Measurements from ENCODE around the gene PGLYRP1.

PGLYRP1 gene

GRCh38 chr19:46022431-46023310 lies at the start of gene PGLYRP1:
Gene PGLYRP1, minus strand, starts transcription at chr19:46023053. Its CDS starts 32 bp downstream, at chr19:46023021.
- DNase-seq (ENCODE audit: low read depth) = peak; percentile 20
- H3K4me3 ChIP-seq (ENCODE audit: low read depth, low read length) = no peak within 1 kb of the TSS
- TF ChIP-seq POLR2A (IDR thresholded peaks at IDR 0.05; ENCODE audit: extremely low read depth, insufficient read length) (no peak), MAX (IDR thresholded peaks at IDR 0.05; ENCODE audit: low read depth, low read length) (no peak), MYC (IDR thresholded peaks at IDR 0.05; ENCODE audit: low read depth, low read length) (no peak)
- TF ChIP-seq, protein P1, sequence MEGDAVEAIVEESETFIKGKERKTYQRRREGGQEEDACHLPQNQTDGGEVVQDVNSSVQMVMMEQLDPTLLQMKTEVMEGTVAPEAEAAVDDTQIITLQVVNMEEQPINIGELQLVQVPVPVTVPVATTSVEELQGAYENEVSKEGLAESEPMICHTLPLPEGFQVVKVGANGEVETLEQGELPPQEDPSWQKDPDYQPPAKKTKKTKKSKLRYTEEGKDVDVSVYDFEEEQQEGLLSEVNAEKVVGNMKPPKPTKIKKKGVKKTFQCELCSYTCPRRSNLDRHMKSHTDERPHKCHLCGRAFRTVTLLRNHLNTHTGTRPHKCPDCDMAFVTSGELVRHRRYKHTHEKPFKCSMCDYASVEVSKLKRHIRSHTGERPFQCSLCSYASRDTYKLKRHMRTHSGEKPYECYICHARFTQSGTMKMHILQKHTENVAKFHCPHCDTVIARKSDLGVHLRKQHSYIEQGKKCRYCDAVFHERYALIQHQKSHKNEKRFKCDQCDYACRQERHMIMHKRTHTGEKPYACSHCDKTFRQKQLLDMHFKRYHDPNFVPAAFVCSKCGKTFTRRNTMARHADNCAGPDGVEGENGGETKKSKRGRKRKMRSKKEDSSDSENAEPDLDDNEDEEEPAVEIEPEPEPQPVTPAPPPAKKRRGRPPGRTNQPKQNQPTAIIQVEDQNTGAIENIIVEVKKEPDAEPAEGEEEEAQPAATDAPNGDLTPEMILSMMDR (IDR thresholded peaks at IDR 0.05; ENCODE audit: low read depth, low read length) = no peak

DNA sequence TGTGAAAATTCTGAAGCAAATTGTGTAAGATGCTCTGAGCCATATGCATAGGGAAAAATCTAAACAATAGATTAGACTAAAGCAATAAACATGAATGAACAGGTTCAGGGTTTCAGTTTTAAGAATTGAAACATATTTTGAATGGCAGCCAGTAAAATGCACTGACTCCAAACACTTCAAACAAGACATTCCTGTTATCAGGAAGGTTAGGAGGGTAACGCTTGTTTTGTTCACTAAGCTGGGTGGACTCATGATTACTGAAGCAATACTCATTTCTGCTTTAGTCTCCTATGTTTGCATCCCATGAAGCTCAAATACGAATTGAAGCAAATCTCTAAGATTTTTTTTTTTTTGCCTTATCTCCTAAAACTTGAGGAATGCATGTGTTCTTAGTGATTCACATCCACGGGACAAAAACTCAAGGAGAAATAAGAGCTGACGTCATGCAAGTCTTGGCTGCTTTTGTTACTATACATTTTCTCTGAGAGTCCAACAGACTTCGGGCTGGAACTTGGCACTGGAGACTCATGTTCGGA lies 47.0 kb upstream of the PGLYRP1 start:
- TF ChIP-seq, protein P1 (IDR thresholded peaks at IDR 0.05; ENCODE audit: low read depth, low read length) = no peak
- no peak for TF ChIP-seq POLR2A (IDR thresholded peaks at IDR 0.05; ENCODE audit: extremely low read depth, insufficient read length)
- no peak for TF ChIP-seq MAX (IDR thresholded peaks at IDR 0.05; ENCODE audit: low read depth, low read length)
- TF ChIP-seq MYC (IDR thresholded peaks at IDR 0.05; ENCODE audit: low read depth, low read length) = no peak
- DNase-seq (ENCODE audit: low read depth) = no peak
- no peak overlapping the region for H3K4me3 ChIP-seq (ENCODE audit: low read depth, low read length)

- peak; percentile 81 for DNase-seq (ENCODE audit: low read depth)
- TF ChIP-seq, protein P1 (IDR thresholded peaks at IDR 0.05; ENCODE audit: low read depth, low read length) = no peak
- TF ChIP-seq MYC (IDR thresholded peaks at IDR 0.05; ENCODE audit: low read depth, low read length) = no peak
- no peak for TF ChIP-seq POLR2A (IDR thresholded peaks at IDR 0.05; ENCODE audit: extremely low read depth, insufficient read length)
- TF ChIP-seq MAX (IDR thresholded peaks at IDR 0.05; ENCODE audit: low read depth, low read length) = no peak
- H3K4me3 ChIP-seq (ENCODE audit: low read depth, low read length) = no peak overlapping the region
These were observed 45.7 kb upstream of the PGLYRP1 start for GRCh38 chr19:46068345-46069258.

- H3K4me3 ChIP-seq (ENCODE audit: low read depth, low read length) = no peak overlapping the region
- no peak for DNase-seq (ENCODE audit: low read depth)
- TF ChIP-seq, protein P1 (IDR thresholded peaks at IDR 0.05; ENCODE audit: low read depth, low read length) = no peak
- TF ChIP-seq MAX (IDR thresholded peaks at IDR 0.05; ENCODE audit: low read depth, low read length) = no peak
- TF ChIP-seq POLR2A (IDR thresholded peaks at IDR 0.05; ENCODE audit: extremely low read depth, insufficient read length) = no peak
- no peak for TF ChIP-seq MYC (IDR thresholded peaks at IDR 0.05; ENCODE audit: low read depth, low read length)
These were observed 44.8 kb upstream of the PGLYRP1 start for GRCh38 chr19:46067691-46068090.

DNA sequence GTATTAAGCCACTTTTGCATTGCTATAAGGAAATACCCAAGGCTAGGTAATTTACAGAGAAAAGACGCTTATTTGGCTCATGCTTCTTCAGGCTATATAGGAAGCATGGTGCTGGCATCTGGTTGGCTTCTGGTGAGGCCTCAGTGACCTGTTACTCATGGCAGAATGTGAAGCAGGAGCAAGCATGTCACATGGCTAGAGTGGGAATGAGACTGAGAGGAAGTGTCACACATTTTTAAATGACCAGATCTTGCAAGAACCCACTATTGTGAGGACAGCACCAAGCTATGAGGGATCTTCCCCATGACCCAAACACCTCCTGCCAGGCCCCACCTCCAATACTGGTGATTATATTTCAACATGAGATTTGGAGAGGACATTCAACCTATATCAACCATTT lies 43.6 kb upstream of the PGLYRP1 start:
- no peak overlapping the region for H3K4me3 ChIP-seq (ENCODE audit: low read depth, low read length)
- no peak for DNase-seq (ENCODE audit: low read depth)
- TF ChIP-seq, protein P1 (IDR thresholded peaks at IDR 0.05; ENCODE audit: low read depth, low read length) = no peak
- TF ChIP-seq MAX (IDR thresholded peaks at IDR 0.05; ENCODE audit: low read depth, low read length) = no peak
- no peak for TF ChIP-seq POLR2A (IDR thresholded peaks at IDR 0.05; ENCODE audit: extremely low read depth, insufficient read length)
- no peak for TF ChIP-seq MYC (IDR thresholded peaks at IDR 0.05; ENCODE audit: low read depth, low read length)
